ENCODE results near the gene VTA1.

VTA1 gene

GRCh38 chr6:142233945-142234682 lies 87.1 kb downstream of the VTA1 start:
- no peak for DNase-seq (ENCODE audit: low read depth)
- H3K4me3 ChIP-seq (ENCODE audit: low read depth, low read length): no peak overlapping the region
- TF ChIP-seq CTCF (IDR thresholded peaks at IDR 0.05; ENCODE audit: control insufficient read depth, extremely low read depth, insufficient read depth): no peak

- no peak for DNase-seq (ENCODE audit: low read depth)
- TF ChIP-seq CTCF (IDR thresholded peaks at IDR 0.05; ENCODE audit: control insufficient read depth, extremely low read depth, insufficient read depth): no peak
- no peak overlapping the region for H3K4me3 ChIP-seq (ENCODE audit: low read depth, low read length)
Measured at GRCh38 chr6:142235272-142235671, 88.2 kb downstream of the VTA1 start.

- H3K4me3 ChIP-seq (ENCODE audit: low read depth, low read length): no peak overlapping the region
- no peak for TF ChIP-seq CTCF (IDR thresholded peaks at IDR 0.05; ENCODE audit: control insufficient read depth, extremely low read depth, insufficient read depth)
- DNase-seq (ENCODE audit: low read depth): no peak
Measured at GRCh38 chr6:142235791-142236190, 88.7 kb downstream of the VTA1 start.

- no peak for TF ChIP-seq CTCF (IDR thresholded peaks at IDR 0.05; ENCODE audit: control insufficient read depth, extremely low read depth, insufficient read depth)
- no peak for DNase-seq (ENCODE audit: low read depth)
- H3K4me3 ChIP-seq (ENCODE audit: low read depth, low read length): no peak overlapping the region
Measured at GRCh38 chr6:142236691-142237090, 89.6 kb downstream of the VTA1 start.

GRCh38 chr6:142238881-142239280 lies 91.8 kb downstream of the VTA1 start:
- DNase-seq (ENCODE audit: low read depth): no peak
- TF ChIP-seq CTCF (IDR thresholded peaks at IDR 0.05; ENCODE audit: control insufficient read depth, extremely low read depth, insufficient read depth): no peak
- H3K4me3 ChIP-seq (ENCODE audit: low read depth, low read length): no peak overlapping the region

GRCh38 chr6:142240179-142240578 lies 93.1 kb downstream of the VTA1 start:
- no peak for DNase-seq (ENCODE audit: low read depth)
- H3K4me3 ChIP-seq (ENCODE audit: low read depth, low read length): no peak overlapping the region
- no peak for TF ChIP-seq CTCF (IDR thresholded peaks at IDR 0.05; ENCODE audit: control insufficient read depth, extremely low read depth, insufficient read depth)

- no peak overlapping the region for H3K4me3 ChIP-seq (ENCODE audit: low read depth, low read length)
- no peak for TF ChIP-seq CTCF (IDR thresholded peaks at IDR 0.05; ENCODE audit: control insufficient read depth, extremely low read depth, insufficient read depth)
- DNase-seq (ENCODE audit: low read depth): no peak
Measured at GRCh38 chr6:142241061-142241460, 94.0 kb downstream of the VTA1 start.
